ENCODE data around the gene VTA1. TPM values are rescaled to one million over a fixed set of nuclear protein-coding genes. Genes with fewer than 3 reads are reported as not detected.

VTA1 gene
- polyA plus RNA-seq, 1 of the 3 experiments (the other 2 are of a cell fraction), result 60.1 TPM

GRCh38 chr6:142262231-142262630 is 115.2 kb downstream of the VTA1 start:
- Histone ChIP-seq H3F3A (replicated peaks; ENCODE audit: insufficient read depth) (peaks cover 2% of the 10 kb centered on the region), H2AFZ (ENCODE audit: low read depth) (no peak overlapping the region), H3K27me3 (ENCODE audit: insufficient read depth) (no peaks in the 10 kb centered on the region), H3K79me2 (ENCODE audit: insufficient read depth) (no peaks in the 10 kb centered on the region), H3K36me3 (replicated peaks in 1 of 2; ENCODE audit: control insufficient read depth in 1 of 2, insufficient read depth in 2 of 2, low read length in 1 of 2) (no peaks in the 10 kb centered on the region), H3K27ac (ENCODE audit: low read depth in 2 of 2, low read length in 1 of 2) (no peak overlapping the region), H3K4me2 (no peak overlapping the region), H3K4me3 (ENCODE audit: low read depth in 2 of 2, low read length in 1 of 2) (no peak overlapping the region), H3K9me3 (no peaks in the 10 kb centered on the region), H3K9ac (no peak overlapping the region), H3K4me1 (ENCODE audit: control insufficient read depth in 1 of 2, insufficient read depth in 2 of 2, low read depth in 1 of 2, low read length in 1 of 2) (no peaks in the 10 kb centered on the region), H3K9me2 (no peaks in the 10 kb centered on the region), H4K20me1 (ENCODE audit: insufficient read depth) (no peaks in the 10 kb centered on the region)
- CTCF ChIA-PET, result no interaction called here
- TF ChIP-seq MAX (IDR thresholded peaks at IDR 0.05; ENCODE audit: low read depth) (no peak), USF2 (IDR thresholded peaks at IDR 0.05; ENCODE audit: borderline replicate concordance, low read depth, low read length) (no peak), CTCF (IDR thresholded peaks at IDR 0.05) (no peak), RCOR1 (IDR thresholded peaks at IDR 0.05; ENCODE audit: low read length) (no peak), TCF12 (IDR thresholded peaks at IDR 0.05) (no peak), RAD21 (IDR thresholded peaks at IDR 0.05; ENCODE audit: low read length) (no peak), MEF2A (IDR thresholded peaks at IDR 0.05; ENCODE audit: borderline replicate concordance, low read depth) (no peak), NFIC (IDR thresholded peaks at IDR 0.05; ENCODE audit: borderline replicate concordance) (no peak), TAF1 (IDR thresholded peaks at IDR 0.05; ENCODE audit: borderline replicate concordance, low read depth, low read length) (no peak), ELF1 (IDR thresholded peaks at IDR 0.05) (no peak), IRF3 (IDR thresholded peaks at IDR 0.05; ENCODE audit: low read depth, low read length) (no peak), SIN3A (IDR thresholded peaks at IDR 0.05; ENCODE audit: borderline replicate concordance, low read depth, low read length) (no peak), TEAD4 (IDR thresholded peaks at IDR 0.05; ENCODE audit: borderline replicate concordance, insufficient read depth) (no peak), EP300 (IDR thresholded peaks at IDR 0.05; ENCODE audit: borderline replicate concordance in 1 of 2, low read depth in 1 of 2, low read length in 1 of 2) (no peak), CHD2 (IDR thresholded peaks at IDR 0.05; ENCODE audit: low read length, partially characterized antibody) (no peak)
- no peak for DNase-seq
- POLR2A ChIA-PET, result no interaction called here

- H3K27ac ChIP-seq (ENCODE audit: low read depth in 2 of 2, low read length in 1 of 2), result no peak overlapping the region
- WGBS (ENCODE audit: low lambda C conversion rate), result 35% methylated on average over 1 of the region's 1 CpG
- H3K79me2 ChIP-seq (ENCODE audit: insufficient read depth), result no peaks in the 10 kb centered on the region
- no peaks in the 10 kb centered on the region for H3K36me3 ChIP-seq (replicated peaks in 1 of 2; ENCODE audit: control insufficient read depth in 1 of 2, insufficient read depth in 2 of 2, low read length in 1 of 2)
- no peaks in the 10 kb centered on the region for H3K9me3 ChIP-seq
- no peak overlapping the region for H3K9ac ChIP-seq
- no peaks in the 10 kb centered on the region for H3K9me2 ChIP-seq
- TF ChIP-seq FOSL2 (IDR thresholded peaks at IDR 0.05; ENCODE audit: borderline replicate concordance, low read depth), result no peak
- no peak for TF ChIP-seq ELF1 (IDR thresholded peaks at IDR 0.05)
- TF ChIP-seq SIN3A (IDR thresholded peaks at IDR 0.05; ENCODE audit: borderline replicate concordance, low read depth, low read length), result no peak
- ChIA-PET POLR2A (no interaction called here), CTCF (interaction anchor here (0.9 kb wide), 1 partner anchor 91 kb away, joined by 3 read pairs; no protein-coding TSS in a partner anchor)
- no peaks in the 10 kb centered on the region for H4K20me1 ChIP-seq (ENCODE audit: insufficient read depth)
- H3K4me3 ChIP-seq (ENCODE audit: low read depth in 2 of 2, low read length in 1 of 2), result no peak overlapping the region
- H3K4me2 ChIP-seq, result no peak overlapping the region
- no peak for DNase-seq
- H2AFZ ChIP-seq (ENCODE audit: low read depth), result no peak overlapping the region
- H3K4me1 ChIP-seq (ENCODE audit: control insufficient read depth in 1 of 2, insufficient read depth in 2 of 2, low read depth in 1 of 2, low read length in 1 of 2), result no peaks in the 10 kb centered on the region
- H3K27me3 ChIP-seq (ENCODE audit: insufficient read depth), result no peaks in the 10 kb centered on the region
- peaks cover 2% of the 10 kb centered on the region for H3F3A ChIP-seq (replicated peaks; ENCODE audit: insufficient read depth)
Observed at GRCh38 chr6:142265476-142265875, 118.4 kb downstream of the VTA1 start.
